CD1c-positive myeloid dendritic cell (primary cell): ENCODE measurements around the gene DNAL4.
A peak's percentile ranks its signal among the peaks of the same experiment; 100 is the strongest.

Source experiments
- DNase-seq: peaks from one replicate; pipeline ENCODE4 v3.0.0-alpha.2; 2016; ENCODE audit errors: extremely low spot score

Gene DNAL4

DNA sequence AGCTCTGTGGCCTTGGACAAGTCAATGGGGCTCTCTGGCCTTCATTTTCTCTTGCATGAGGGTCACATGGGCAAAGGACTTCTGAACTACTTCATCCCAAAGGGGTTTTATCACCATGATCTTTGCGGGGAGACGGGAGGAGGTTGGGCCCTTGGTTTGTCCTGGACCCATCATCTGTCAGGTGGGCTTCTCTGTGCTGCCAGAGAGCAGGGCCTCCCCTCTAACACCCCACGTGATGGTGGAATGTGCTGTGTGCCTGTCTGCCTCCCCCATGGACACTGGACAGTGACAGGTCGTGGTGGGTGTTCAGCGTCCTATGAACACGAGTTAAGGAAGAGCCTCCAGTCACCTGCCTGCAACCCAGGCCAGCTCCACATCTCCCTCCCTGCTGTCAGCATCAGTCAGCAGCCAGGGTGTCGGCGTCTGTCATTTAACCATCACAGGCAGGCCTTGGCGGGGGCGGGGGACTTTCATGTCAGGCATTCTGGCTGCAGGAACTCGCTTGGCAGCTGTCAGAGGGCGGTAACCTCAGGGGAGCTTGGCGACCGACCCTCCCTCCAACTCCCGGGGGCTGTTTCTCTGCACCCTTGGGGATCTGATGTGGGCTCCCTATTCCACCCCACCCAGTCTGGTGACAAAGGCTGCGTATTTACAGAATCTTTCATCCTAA is 35.5 kb downstream of the DNAL4 start:
- DNase-seq, result peak; percentile 5

DNA sequence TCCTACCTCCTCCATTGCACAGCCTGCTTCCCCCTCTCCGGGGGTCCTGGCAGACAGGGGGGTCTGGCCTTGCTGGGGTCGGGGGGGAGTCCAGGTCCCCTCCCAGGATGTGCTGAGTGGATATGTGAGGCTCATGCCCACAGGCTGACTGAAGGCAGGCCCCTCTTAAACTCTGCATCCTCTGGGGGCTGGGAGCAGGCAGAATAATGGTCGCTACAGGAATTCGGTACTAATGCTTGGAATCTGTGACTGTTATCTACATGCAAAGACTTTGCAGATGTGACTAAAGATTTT is 36.5 kb downstream of the DNAL4 start:
- DNase-seq, result no peak

DNA sequence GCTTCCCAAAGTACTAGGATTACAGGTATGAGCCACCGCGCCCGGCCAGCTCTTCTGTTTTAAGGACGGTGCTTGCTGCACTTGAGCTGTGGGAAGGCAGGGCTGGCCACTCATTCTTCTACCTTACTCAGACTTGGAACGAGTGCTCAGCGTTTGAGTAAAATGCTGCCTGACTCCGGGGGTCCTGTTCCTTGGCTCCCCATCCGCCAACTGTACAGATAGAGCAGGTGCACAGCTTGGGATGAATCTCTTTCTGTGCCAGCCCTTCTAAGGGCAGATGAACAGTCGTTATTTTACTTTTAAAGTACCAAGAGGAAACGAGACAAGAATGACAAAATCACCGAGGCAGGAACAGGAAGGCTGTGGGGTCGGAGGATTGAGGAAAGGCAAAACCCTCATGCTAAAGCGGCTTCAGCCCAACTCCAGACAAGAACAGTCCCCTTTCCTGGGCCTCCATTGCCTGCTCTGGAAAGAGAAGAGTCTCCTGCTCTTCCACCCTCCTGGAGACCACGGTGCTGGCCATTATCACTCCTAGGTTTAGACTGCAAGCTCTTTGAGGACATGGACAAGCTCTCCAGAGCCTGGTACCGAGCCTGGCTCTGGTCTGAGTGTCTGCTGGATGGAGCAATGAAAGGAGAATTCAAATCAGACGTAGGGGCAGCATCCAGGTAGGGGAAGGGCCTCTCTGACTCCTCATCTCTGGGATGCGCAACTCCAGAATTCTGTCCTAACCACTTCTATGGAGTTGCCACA is 37.1 kb downstream of the DNAL4 start:
- DNase-seq, result peak; percentile 65

- DNase-seq, result peak; percentile 98
These were observed 37.9 kb downstream of the DNAL4 start, which contains the start of gene SUN2 for GRCh38 chr22:38755911-38756532. TSS of gene SUN2 (minus strand) at chr22:38755998. CDS start at chr22:38752628, 3,370 bp downstream.

DNA sequence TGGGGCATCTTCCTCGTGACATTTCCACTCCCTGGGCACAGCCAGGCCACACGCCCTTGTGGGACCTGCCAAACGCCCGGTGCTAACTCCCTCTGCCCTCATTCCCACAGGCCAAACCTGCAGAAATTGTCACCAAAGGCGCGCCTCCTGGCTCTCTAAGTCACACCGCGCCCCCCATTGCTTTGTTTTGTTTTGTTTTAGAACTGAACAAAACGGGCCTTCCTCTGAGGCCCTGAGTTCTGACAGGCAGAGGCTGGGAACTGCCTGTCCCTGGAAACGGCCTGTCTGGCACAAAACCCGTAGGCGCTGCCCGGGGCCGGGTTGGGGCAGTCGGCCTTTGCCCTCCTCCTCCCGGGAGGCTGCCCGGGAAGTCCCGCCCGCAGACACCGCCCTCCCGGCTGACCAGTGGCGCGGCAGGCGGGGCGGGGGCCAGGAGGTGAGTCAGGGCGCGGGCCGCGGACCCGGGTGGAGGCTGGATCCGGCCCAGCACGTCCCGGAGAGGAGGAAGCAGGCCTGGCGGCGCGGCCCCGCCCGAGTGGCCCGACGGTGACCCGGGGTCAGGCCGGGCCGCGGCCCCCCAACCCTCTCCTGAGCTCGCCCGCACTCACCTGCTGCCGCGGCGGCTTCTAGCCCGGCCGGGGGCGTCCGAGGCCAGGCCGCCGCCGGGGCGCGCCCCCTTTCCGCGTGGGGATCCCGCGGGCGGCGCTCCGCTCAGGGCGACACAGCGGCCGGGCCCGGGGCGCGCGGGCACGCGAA is 38.6 kb downstream of the DNAL4 start:
- DNase-seq, result peak; percentile 95

DNA sequence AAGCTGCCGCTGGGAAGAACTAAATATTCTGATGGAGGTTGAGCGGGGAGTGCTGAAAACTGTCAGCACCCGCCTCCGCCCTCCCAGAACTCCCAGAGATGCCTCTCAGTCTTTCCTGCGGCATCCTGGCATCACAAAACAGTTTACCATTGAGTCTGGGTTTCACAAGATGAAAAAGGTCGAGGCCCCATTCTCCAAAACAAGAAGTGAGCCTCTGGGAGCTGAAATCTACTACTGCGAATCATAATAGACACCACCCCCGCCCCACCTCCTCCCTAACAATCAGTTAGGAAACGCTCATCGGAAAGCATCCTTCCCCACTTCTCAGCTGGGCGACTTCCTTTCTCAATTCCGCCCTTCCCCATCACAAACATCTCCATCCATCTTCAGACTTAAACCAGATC is 39.2 kb downstream of the DNAL4 start:
- peak; percentile 92 for DNase-seq

DNA sequence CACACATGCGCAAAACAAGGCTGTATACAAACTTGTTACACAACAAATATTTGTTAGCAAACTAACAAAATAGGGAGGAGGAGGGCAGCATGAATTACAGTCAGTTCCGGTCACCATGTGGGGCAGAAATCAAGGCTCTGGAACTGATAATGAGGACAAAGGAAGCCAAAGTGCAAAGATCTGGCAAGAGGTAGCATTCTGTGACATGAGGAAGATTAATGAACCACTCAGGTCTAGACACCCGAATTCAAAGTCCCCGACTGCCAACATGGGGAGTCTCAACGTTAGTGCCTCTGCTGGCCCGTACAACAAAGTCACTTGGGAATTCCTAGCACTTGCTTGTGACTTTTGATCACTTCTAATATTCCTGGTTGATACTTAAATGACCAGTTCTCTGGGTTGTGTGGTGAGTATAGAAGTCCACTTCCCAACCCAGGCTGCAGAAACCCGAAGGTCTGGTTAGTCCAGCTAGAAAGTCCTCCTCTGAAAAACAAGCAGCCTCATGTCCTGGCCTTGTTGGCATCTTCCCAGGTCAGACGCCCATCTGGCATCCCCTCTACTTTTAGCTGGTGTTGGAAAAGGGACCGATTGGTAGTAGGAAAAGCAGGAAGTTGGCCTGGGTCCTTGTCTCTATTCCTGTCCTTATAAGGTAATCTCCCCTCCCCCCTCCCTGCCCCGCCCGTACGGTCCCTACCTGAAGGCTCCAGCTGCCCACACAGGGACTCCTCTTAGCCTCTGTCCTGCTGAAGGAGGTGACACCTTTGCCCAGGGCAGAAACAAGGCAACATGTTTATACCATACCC is 39.8 kb downstream of the DNAL4 start:
- DNase-seq, result peak; percentile 22

DNA sequence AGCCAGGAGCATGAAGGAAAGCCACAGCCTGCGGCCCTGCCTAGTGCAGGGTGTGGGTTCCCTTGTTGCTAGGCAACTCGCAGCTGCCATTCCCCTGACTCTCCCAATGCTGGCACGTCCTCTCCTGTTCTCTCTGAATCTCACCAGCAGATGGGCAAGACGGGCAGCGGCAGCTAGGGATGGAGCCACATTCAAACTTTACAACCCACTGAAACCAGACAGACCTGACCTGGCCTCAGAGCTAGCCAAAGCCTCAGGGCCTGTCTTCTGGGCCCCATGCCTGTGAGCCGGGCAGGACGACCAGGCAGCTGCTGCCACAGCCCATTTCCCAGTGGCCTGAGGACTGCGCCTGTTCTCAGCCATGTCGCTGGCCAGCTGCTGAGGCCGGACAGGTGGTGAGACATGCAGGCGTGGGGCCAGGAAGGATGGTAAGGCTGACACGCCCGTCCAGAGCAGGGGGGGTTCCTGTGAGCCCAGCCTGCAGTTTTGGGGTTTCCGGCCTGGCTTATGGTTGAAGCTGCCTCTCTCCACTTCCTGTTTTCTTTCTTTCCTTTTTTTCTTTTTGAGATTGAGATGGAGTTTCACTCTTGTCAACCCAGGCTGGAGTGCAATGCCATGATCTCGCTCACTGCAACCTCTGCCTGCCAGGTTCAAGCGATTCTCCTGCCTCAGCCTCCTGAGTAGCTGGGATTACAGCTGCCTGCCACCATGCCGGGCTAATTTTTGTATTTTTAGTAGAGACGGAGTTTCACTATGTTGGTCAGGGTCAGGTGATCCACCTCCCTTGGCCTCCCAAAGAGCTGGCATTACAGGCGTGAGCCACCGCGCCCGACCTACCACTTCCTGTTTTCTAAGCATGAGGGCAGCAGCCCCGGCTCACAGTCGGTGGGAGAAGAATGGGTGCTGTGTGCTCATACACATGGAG is 42.3 kb downstream of the DNAL4 start:
- DNase-seq, result peak; percentile 81

DNA sequence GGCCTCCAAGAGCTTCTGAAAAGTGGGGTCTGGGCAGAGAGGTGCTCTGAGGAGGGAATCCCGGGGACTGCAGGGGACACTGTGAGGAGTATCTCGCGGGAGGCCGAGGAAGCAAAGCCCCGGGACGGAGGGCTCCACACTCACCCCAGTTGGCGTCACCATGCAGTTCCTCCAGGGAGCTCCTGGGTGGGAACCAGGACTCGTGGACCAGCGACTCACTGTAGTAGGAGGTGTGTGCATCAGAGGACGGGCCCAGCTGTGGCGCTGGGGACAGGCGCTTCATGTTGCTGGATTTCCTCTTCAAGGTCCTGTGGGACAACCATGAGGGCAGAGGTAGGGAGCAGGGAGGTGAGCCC is 42.9 kb downstream of the DNAL4 start:
- no peak for DNase-seq

- DNase-seq, result no peak
These were observed 43.3 kb downstream of the DNAL4 start for GRCh38 chr22:38750638-38751037.

GRCh38 chr22:38750104-38750503 is 43.8 kb downstream of the DNAL4 start:
- DNase-seq, result no peak

DNA sequence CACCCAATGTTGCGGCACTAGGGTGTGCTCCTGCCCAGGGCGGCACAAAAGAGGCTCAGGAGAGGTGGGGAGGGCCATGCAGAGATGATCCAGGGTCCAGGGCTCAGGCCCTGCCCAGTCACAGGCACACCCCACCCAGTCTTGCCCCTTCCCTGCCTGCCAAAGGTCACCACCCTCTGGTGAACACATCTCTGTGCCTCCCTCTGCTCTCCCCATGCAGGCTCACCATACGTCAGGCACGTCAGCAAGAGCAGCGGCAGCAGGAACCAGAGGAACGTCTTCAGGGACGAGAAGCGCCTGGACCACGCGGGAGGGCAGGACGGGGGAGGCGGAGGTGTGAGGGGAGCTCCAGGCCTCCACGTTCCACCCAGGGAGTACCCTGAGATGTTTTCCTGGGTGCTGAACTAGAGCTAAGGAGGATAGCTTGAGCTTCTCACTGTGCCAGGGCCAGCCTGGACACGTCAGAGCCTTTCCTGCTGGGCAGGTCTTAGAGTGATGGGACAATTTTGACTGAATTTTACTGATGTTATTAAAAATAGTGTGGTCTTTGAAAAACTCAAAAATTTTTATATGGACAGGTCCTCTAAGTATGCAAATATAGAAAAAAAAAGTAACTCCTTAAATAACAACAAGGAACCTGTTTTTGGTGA is 45.3 kb downstream of the DNAL4 start:
- DNase-seq, result no peak

GRCh38 chr22:38745676-38746460 is 48.1 kb downstream of the DNAL4 start:
- DNase-seq, result no peak

GRCh38 chr22:38744981-38745380 is 49.0 kb downstream of the DNAL4 start:
- no peak for DNase-seq

- no peak for DNase-seq
These were observed 51.6 kb downstream of the DNAL4 start for GRCh38 chr22:38742176-38742942.

GRCh38 chr22:38741576-38741975 is 52.4 kb downstream of the DNAL4 start:
- no peak for DNase-seq

DNA sequence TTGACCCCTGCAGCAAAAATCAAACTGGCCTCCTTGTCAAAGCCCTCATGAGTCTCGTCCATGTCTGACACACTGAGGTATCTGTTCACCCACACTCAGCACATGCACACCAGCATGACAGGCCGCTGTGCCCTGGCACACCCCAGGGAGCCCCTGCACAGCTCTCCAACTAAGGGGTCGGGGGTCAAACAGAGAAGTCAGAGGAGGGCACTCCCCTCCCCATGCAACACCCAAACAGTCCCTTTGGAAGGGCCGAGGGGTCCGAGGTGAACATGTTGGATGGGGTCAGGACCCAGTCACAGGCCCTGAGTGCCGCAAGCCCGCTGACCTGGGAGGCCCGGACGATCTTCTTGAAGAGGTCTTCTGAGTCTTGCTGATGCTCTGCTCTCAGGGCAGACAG is 52.8 kb downstream of the DNAL4 start:
- no peak for DNase-seq

- DNase-seq, result no peak
These were observed 53.2 kb downstream of the DNAL4 start for GRCh38 chr22:38740754-38741153.
